Measurements from ENCODE around the gene KRTAP10-3.
"Not testable (repeated sequence)": the region's sequence is repeated elsewhere in the genome, so short reads cannot be mapped to it uniquely, and the experiment has no call there.

The KRTAP10-3 gene, protein sequence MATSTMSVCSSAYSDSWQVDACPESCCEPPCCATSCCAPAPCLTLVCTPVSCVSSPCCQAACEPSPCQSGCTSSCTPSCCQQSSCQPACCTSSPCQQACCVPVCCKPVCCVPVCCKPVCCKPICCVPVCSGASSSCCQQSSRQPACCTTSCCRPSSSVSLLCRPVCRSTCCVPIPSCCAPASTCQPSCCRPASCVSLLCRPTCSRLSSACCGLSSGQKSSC

DNA sequence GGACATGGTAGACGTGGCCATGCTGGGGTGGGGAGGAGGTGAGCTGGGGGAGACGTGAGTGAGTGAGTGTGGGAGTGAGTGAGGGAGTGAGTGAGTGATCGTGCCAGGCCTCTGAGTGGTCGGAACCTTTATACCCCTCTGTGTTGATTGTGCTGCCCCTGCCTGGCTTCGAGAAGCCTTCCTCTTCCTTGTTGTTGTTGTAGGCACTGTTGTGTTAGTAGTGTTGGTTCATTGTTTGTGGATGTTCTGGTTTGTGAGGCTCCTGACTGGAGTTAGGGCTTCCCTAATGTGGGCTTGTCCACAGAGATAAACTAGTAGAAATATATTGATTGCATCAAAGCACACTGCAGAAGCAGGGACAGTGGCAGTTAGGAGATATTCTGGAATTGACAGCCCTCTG lies at the start of gene KRTAP10-3:
Gene KRTAP10-3 (minus strand): TSS at position 101 of the 400 bp plus-strand sequence. CDS start 80 bp downstream, at position 21.
- no peak for DNase-seq (ENCODE audit: low read depth)

DNA sequence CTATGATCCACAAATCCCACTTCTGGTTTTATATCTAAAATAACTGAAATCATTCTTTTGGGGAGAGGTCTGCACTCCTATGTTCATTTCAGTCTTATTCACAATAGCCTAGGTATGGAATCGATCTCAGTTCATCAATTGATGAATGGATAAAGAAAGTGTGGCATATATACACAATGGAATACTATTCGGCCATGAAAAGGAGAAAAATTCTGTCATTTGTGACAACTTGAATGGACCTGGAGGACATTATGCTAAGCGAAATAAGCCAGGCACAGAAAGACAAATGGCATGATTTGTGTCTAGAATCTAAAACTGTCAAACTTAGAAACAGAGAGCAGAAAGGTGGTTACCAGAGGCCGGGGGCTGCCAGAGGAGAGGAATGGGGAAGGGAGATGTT lies 47.9 kb upstream of the KRTAP10-3 start:
- no peak for DNase-seq (ENCODE audit: low read depth)

DNA sequence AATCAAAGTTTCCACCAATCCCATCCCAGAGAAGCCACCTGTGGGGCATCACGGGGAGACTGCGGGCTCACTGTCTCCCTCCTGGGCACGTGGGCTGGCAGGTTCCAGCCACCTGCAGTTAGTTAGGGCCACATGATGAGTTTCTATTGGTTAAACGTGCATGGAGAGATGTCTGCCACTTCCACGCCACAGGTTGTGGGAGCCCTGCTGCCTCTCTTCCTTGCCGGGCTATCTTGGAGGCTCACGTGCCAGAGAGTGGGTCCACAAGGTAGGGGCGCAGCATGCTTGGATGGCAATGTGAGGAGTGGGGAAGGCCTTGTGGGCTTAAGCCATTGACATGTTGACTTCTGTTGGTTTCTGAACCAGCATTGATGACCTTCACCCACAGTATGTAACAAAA lies 45.3 kb upstream of the KRTAP10-3 start:
- no peak for DNase-seq (ENCODE audit: low read depth)

DNA sequence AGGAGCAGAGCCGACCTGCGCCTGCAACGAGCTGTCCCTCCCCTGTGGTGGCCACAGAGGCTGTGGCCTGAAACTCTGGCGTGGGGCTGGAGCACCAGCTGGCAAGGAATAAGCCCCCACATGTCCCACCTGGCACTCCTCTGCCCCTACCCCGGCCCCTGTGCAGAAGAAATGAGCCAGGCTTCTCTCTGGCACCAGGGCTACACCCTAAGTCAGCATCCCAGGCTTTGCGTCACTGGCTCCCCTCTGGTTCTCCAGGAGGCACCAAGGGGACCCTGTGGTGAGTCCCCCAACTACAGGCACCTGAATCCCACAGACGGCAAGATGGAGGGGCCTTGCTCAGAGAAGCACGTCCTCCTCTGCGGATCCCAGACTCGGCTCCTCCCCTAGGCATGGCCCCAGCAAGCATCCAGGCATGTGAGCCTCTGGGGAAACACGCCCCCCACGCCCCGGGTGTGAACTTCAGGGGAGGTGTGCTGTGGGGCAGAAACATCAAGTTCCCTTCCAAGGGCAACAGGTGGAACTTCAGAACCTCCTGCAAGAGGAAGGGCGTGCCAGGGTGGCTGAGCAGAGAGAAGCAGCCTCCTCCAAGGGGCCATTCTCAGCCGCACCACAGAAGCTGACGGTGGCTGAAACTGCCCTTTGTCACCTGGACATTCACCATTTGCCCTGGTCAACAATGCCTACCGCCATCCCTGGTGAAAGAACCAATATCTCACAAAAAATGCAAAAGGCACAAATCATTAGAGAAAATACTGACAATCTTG lies 44.7 kb upstream of the KRTAP10-3 start:
- DNase-seq (ENCODE audit: low read depth) = no peak

DNA sequence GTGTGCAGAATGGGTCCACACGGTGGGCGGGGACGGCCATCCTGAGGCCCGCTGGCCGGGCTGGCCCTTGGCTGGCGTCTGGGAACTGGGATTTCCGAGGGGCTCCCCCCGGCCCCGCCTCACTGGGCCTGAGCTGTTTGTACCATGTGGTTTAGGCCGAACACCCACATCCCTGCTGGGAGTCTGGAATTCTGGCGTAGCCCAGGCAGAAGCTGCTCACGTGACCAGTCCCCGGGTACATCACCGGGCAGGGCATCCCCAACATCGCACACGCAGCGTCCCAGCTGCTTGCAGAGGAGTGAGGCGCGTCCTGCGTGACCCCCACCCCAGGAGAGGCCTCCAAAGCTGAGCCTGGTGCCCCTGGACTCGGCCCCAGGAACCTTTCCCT lies 43.9 kb upstream of the KRTAP10-3 start:
- no peak for DNase-seq (ENCODE audit: low read depth)

DNA sequence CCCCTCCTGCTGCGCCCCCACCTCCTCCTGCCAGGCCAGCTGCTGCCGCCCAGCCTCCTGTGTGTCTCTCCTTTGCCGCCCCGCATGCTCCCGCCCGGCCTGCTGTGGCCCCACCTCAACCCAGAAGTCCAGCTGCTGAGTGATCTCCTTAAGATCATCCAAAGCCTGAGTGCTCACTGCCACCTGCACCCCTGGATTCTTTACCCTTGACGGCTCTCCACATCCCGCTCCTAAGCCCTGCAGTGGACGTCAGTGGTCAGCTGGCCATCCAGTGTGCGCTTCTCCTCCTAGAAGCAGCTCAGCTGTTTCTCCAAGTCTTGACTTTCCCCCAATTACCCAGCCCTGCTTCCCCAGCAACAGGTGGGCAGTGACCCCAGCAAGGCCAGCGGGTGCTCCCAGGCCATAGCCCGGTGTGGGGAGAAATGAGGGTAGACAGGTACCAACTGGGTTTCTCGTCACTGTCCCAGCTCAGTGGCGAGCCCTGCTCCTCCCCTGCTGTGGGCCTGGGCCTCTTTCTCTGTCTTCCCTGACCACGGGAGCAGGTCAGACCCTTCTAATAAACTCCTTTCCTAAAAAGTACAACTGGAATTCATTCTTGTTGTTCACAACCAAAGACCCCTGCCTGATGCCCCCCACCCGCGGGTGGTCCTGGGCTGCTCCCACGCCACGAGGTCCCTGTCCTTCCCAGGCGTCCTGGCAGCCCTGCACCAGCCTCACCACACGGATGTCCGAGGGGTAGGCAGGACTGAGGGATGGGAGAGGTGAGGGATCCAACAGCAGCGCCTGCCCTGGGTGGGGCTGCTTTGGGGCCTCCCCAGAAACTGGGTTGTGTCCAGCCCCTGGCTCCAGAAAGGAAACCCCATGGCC lies 43.2 kb upstream of the KRTAP10-3 start:
- no peak for DNase-seq (ENCODE audit: low read depth)

DNA sequence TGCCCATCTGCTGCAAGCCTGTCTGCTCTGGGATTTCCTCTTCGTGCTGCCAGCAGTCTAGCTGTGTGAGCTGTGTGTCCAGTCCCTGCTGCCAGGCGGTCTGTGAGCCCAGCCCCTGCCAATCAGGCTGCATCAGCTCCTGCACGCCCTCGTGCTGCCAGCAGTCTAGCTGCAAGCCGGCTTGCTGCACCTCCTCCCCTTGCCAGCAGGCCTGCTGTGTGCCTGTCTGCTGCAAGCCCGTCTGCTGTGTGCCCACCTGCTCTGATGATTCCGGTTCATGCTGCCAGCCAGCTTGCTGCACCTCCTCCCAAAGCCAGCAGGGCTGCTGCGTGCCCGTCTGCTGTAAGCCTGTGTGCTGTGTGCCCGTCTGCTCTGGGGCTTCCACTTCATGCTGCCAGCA lies 42.5 kb upstream of the KRTAP10-3 start:
- DNase-seq (ENCODE audit: low read depth) = not testable (repeated sequence)

DNA sequence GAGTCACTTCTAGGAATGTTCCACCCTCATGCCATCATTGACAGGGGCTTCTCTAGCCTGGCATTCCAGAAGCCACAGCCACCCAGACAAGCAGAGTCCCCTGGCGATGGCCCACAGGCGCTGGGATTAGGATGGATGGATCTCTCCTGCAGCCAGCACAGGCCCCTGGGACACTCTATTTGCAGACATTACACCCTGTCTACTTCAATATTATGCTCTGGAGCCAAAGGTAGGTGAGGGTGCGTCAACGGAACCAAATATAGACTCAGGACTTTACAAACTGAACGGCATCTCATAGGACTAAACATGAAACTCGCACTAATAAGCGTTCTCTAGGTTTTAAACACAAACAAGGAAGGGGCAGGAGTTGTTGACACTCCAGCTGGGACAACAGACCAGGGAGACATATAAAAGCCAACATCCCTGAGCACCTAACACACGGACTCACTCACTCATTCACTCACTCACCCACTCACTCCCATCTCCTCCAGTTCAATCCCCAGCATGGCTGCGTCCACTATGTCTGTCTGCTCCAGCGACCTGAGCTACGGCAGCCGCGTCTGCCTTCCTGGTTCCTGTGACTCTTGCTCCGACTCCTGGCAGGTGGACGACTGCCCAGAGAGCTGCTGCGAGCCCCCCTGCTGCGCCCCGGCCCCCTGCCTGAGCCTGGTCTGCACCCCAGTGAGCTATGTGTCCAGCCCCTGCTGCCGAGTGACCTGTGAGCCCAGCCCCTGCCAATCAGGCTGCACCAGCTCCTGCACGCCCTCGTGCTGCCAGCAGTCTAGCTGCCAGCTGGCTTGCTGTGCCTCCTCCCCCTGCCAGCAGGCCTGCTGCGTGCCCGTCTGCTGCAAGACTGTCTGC lies 41.8 kb upstream of the KRTAP10-3 start, which contains the start of gene KRTAP10-7:
Gene KRTAP10-7 (plus strand): TSS at position 480 of the 861 bp plus-strand sequence. CDS start 25 bp downstream, at position 505.
- not testable (repeated sequence) for DNase-seq (ENCODE audit: low read depth)

DNA sequence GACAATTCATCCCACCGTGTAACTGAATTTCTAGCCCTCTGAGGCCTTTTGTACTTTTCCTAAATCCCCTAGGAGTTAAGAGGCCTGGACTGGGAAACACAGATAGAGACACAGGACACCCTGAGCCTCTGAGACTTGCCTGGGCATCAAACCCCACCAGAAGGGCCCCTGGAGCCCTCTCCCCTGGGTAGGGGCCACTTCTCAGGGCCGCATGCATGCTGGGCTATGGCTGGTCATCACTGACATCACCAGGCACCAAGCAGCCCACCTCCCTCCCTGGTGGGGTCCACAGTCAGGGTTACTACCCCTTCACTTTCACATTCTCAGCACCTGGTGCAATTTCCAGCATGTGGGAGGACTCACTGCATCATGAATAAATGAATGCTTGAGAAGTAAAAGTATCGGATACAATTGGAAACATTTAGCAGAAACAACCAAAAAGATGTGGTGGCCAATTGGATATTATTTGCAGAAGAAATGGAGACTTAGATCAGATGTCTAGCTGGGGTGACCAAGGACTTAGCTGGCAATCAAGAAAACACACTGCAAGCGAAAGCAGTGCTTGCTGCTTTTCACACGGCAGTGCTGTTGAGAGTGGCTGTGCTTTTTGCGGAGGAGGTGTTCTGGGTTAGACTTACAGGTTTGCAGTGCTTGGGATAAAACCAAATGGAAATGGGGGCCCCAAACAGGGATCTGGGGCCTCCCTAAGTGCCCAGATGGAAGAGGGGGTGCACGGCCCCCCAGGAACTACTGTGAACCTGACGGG lies 40.9 kb upstream of the KRTAP10-3 start:
- no peak for DNase-seq (ENCODE audit: low read depth)

DNA sequence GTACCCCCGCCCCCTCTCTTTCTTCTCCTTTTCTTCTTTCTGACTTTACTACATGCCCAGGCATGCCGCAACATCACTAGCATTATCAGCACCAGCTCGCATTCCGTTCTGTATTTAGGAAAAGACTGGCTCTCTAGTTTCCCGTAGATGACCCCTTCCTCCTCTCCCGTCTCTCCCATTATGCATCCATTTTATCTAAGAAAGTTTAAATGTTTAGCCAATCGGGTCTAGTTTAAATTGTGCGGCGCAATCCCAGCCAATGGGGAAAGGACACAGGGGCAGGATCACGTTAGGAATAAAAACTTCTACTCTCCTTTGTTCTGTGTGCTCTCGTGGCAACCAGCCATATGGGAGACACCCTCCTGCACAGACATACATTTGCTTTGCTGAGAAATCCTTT lies 39.5 kb upstream of the KRTAP10-3 start:
- no peak for DNase-seq (ENCODE audit: low read depth)

DNA sequence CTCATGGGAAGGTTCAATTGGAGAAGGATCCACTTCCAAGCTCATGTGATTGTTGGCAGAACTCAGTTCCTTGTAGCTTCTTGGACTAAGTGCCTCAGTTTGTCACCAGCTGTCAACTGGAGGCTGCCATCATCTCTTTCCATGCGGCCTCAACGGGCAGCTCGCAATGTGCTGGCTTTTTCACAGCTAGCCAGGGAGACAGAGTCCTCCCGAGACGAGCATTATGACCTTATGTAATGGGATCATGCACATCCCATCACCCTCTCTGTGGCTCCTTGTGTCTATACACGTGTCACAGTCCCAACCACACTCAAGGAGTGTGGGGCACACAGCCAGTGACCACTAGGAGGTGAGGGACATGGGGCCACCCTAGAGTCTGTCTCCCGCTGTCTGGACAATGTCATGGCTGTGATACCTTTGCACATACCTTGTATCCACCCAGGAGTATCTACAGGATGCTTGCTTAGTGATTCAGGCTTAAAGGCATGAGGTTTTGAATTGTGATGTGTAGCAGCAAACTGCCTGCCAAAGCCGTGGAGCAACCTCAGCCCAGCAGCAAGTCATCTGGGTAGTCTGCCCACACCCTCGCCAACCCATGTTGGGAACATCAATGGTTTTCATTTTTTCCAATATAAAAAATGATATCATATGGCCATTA lies 37.6 kb upstream of the KRTAP10-3 start:
- no peak for DNase-seq (ENCODE audit: low read depth)

DNA sequence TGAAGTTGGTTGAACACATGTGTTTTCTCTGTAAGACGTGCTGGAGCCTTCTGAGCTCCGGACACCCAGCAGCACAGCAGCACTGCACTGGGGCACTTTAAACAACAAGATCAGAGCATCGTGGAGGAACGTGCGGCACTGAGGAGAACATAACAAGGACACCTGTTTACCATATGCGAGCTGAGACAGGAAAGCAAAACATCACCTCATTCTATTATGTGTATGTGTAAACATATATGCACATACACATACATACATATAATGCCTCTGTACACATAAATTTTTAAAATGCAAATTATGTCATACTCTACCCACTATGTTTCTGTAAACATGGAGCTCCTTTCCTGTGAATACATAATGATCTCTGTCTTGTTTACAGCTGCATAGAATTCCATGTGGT lies 36.9 kb upstream of the KRTAP10-3 start:
- no peak for DNase-seq (ENCODE audit: low read depth)

DNA sequence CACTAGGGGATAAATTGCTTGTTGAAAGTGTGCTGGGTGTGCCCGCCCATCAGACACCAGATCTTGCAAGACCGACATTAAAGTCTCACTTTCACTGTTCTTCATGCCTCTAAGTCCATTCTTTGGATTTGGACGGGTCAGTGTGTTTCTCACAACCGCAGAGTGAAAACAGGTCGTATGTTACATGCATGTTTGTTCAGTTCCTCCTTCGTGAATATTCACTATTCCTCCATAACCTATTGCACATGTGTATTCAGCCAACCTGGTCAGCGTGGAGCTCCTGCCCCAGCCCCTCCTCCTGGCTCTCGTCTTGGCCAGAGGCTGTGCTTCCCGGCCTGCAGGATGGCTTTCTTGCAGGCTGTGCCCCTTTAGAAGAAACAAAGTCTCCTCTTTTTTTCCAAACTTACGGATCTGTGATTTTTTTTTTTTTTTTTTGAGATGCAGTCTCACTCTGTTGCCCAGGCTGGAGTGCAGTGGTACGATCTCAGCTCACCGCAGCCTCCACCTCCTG lies 35.9 kb upstream of the KRTAP10-3 start:
- no peak for DNase-seq (ENCODE audit: low read depth)

DNA sequence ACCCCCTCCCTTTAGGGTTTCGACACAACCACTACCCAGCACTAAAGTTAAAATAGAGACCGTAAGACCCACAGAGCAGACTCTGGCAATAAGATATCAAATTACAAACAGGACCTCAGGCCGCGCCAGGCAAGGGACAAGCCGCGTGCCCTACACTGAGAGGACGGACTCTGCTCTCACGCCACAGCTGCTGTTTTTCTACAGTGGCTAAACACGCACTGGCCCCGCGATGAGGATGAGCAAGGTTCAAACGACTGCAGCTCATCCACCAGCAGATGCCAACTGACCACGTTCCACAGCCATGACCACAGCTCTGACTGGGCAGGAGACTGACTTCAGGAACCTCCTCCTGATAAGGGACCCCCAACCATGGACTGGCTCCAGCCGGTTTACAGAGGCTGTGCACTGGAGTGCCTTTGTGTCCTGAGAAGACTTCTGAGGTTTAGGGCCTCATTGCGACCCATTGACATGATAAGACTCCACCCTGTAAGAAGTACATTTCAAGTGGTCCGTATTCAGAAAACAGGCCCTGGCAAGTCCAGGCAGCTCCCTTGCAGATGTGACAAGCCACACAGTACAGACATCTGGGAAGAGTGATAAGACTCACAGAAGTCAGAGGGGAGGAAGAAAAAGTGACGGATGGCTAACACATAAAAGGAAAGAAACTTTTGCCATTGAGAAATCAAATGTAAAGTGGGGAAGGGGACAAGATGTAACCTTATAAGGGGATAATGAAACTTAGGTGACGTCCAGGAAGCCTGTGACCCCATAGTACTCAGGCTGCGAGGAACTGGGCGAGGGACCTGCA lies 35.2 kb upstream of the KRTAP10-3 start:
- DNase-seq (ENCODE audit: low read depth) = no peak

DNA sequence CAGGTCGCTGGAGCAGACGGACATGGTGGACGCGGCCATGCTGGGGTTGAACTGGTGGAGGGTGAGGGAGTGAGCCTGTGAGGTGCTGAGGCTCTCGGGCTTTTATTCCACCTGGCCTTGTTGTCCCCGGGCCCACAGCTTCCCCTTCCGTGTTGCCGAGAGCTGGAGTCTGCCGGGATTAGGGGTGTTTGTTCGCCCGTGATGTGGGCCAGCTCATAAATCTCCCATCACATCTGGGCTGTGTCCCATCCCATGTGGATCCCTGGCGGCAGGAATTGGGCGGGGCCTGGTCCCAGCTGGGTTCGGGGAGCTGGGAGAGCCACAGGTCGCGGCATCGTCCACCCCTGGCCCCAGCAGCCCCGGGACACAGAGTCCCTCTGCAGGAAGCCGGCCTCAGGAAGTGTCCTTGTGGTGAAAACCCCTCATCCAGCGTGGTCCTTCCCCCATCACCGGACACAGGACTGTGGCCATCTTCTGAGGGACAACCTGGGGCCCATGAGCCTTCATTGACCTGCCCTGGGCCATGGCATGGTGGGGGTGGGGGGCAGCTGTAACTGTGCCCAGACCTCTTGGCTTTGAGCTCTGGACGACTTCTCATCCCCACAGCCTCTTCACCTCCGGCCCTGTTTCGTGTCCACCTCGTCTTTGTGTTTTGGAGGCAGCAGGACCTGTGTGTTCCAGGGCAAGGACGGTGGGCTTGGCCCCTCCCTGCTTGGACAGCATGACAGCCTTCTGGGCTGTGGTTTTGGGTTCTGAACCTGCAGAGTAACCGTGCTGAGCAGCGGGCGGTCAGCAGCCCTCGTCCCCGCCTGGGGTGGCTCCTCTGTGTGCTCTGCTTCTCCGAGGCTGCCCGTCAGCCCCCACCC lies 34.1 kb upstream of the KRTAP10-3 start, which contains the start of gene KRTAP10-6:
Gene KRTAP10-6 (minus strand): TSS at position 60 of the 866 bp plus-strand sequence. CDS start 21 bp downstream, at position 39.
- DNase-seq (ENCODE audit: low read depth) = no peak

DNA sequence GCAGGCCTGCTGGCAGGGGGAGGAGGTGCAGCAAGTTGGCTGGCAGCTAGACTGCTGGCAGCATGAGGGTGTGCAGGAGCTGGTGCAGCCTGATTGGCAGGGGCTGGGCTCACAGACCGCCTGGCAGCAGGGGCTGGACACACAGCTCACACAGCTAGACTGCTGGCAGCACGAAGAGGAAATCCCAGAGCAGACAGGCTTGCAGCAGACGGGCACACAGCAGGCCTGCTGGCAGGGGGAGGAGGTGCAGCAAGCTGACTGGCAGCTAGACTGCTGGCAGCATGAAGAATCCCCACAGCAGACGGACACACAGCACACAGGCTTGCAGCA lies 33.2 kb upstream of the KRTAP10-3 start:
- DNase-seq (ENCODE audit: low read depth) = not testable (repeated sequence)

DNA sequence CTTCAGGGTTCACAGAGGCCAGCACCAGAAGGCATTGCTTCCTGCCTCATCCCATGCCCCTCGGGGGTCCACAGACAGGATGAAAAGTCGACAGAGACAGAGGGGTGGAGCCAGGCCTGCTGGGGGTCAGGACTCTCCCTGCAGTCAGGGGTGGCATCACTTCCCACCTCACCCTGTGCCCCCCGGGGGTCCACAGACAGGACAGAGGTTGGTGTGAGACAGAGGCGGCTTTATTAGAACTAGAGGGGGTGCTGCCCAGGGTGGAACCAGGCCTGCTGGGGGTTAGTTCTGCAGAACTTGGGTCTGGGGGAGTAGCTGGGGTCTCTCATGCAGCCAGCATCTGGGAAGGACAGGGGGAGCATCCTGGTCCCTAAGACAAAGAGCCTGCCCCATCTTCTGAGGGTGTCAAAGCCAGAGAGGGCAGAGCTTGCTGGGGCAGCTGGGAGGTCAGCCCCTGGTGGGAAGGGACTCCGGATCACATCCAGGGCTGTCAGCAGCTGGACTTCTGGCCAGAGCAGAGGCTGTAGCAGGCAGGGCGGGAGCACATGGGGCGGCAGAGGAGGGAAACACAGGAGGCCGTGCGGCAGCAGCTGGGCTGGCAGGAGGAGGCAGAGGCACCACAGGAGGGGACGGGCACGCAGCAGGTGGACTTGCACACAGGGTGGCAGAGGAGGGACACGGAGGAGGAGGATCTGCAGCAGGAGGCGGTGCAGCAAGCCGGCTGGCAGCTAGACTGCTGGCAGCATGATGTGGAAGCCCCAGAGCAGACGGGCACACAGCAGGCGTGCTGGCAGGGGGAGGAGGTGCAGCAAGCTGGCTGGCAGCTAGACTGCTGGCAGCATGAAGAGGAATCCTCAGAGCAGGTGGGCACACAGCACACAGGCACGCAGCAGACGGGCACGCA lies 32.6 kb upstream of the KRTAP10-3 start:
- not testable (repeated sequence) for DNase-seq (ENCODE audit: low read depth)

Measured in stimulated activated CD4-positive, alpha-beta T cell treated with anti-CD3 and anti-CD28 coated beads, Interleukin-2, amount 100 ng/mL, for 4 hours (primary cell).